Fibroblast of skin of abdomen (primary cell): ENCODE data around the gene CTSC.

Experiments used
- DNase-seq: peaks from one replicate; pipeline ENCODE4 v3.0.0-alpha.2; 2013

CTSC gene

DNA sequence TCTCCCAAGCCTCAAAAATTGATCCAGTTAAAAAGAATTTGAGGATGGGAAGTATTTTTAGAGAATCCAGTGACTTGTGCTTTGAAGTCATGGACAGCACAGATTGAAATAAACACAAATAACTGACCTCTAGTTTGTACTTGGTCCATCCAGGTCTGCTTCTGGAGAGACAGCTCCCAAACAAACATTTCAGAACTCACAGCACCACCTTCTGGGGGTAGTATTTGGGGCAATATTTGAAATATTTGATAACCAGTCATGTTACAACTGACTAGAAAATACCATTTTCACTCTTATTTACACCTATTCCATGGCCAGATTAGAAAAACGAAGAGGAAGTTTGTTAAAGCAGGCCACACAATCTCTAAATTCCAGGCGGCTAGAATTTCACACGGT is 56.2 kb downstream of the CTSC start:
- no peak for DNase-seq

DNA sequence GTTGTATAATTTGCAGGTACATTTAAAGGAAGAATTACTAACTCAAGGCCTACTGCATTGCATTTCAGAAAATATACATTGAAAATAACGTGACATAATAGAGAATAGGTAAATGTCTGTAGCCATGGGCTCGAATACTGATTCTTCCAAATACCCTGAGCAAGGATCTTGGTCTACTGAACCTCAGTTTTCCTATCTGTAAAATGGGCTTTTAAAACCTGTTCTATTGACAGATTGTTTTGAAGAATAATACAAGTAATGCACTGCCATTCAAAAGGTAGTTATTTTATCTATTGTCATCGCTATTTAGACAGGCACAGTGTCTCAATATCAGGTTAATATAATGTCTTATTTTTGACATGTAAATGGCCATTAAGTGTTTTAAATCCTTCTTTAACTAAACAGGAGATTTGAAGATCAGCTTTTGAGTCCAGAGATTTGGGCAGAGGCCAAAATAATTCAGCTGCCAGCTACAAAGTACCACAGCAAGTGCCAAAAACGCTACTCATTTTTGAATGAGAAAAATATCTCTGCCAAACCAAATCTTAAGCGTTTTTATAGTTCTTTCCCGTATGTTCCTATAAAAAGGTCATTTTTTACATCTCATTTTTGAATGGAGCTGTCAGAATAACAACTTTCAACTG is 56.7 kb downstream of the CTSC start:
- no peak for DNase-seq

- DNase-seq = no peak
Observed at GRCh38 chr11:88277349-88277915, 60.1 kb downstream of the CTSC start.

DNA sequence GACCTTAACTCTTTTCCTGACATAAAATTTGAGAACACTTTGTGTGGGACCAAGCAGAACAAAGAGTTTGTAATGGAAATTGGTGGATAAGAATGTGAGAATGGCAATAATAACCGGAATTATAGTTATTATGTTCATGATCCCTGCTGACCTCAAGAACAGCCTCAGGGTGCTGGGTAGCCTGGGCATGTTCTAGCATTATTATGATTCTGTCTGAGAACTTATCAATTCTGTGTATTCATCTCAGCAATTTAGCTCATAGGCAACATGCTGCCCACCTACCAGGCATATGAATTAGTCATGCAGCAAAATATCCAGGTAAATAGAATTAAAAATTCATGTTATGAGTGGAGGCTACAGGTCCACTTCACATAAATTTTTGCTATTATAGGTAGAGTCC is 61.9 kb downstream of the CTSC start:
- DNase-seq = no peak

DNA sequence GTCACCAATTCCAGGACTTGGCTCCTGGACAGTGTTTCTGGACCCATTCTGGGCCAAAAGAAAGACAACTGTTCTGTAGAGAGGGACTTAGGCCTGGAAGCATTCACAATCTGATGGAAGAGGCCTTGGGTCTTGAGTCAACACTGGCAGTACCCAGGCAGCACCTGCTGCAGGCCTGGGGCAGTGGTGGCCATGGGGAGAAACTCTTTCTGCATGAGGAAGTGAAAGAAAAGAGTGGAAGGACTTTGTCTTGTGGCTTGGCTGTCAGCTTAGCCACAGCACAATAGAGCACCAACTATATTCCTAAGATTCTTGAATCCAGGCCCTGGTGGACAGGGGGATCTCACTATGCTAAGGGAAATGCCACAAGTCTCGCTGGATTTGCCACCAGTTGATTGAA is 70.6 kb downstream of the CTSC start:
- no peak for DNase-seq

GRCh38 chr11:88266157-88266556 is 71.4 kb downstream of the CTSC start:
- DNase-seq = no peak

GRCh38 chr11:88259431-88259830 is 78.1 kb downstream of the CTSC start:
- DNase-seq = no peak

DNA sequence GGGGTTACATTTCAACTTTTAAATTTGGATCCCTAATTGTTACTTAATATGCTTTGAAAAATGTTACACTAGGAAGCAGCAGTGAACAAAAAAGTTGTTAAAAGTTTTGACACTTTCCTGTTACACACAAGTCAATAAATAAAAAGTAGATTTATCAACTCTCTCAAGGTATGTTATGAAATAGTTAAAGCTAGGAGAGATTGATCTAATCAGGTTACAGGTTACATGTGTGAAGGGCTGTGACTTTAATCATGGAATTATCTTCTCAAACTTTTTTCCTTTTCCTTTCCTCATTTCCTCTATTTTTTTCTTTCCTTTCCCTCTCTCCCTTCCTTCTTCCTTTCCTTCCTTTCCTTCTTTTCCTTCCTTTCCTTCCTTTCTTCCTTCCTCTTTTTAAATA is 85.3 kb downstream of the CTSC start:
- DNase-seq = no peak

GRCh38 chr11:88250566-88251242 is 86.8 kb downstream of the CTSC start:
- DNase-seq = no peak

DNA sequence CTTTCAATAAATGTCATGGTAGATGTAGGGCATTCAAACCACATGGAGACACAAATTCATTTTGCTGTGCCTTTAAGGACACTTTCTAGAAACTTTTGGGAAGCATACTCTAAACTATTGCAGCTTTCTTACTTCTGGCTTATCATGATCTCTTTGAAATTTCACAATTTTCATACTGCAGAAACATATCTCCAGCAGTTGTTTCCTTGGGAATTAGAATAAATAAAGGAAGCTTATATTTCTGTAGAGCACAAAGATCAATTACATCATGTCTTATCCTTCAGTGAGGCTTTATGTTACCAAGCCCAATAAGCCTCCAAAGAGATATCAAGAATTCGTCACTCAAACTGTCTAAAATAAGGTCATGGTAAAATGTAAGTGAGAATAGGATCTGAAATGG is 87.8 kb downstream of the CTSC start:
- DNase-seq = no peak

GRCh38 chr11:88246696-88247095 is 90.8 kb downstream of the CTSC start:
- DNase-seq = peak; percentile 83

DNA sequence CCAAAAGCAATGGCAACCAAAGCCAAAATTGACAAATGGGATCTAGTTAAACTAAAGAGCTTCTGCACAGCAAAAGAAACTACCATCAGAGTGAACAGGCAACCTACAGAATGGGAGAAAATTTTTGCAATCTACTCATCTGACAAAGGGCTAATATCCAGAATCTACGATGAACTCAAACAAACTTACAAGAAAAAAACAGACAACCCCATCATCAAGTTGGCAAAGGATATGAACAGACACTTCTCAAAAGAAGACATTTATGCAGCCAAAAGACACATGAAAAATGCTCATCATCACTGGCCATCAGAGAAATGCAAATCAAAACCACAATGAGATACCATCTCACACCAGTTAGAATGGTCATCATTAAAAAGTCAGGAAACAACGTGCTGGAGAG is 92.0 kb downstream of the CTSC start:
- peak; percentile 21 for DNase-seq
